ENCODE measurements around the gene CCNY. TPM values are rescaled to one million over a fixed set of nuclear protein-coding genes. Genes with fewer than 3 reads are reported as not detected.

The CCNY gene
- total RNA-seq, 1 donor from 2014 or later = 59.4 TPM

DNA sequence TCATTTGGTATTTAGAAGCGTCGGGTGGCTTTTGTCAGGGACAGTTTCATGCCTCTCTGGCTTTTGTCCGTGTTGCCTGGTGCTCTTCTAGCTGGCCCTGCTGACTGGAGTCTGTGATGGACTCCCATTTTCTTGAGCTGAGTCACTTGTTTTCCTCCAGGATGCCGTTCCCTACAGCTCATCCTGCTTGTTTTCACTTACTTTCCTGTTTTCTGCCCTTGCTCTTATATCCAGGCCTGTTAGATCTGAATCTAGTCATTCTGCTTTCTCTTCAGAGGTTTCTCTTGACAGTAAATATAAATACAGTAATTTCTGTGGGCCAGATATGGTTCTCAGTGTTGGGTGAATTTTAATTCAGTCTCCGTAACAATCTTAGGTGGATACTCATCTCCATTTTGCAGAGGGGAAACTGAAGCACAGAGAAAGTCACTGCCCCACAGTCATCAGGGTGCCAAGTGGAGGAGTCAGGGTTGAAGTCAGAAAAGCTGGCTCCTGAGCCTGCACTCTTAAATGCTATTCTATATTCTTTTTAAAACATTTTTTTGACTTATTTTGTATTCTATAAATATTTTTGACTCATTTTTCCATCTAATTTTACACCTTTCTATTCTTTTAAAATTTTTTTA lies 85.4 kb downstream of the CCNY start:
- TF ChIP-seq, protein P1, sequence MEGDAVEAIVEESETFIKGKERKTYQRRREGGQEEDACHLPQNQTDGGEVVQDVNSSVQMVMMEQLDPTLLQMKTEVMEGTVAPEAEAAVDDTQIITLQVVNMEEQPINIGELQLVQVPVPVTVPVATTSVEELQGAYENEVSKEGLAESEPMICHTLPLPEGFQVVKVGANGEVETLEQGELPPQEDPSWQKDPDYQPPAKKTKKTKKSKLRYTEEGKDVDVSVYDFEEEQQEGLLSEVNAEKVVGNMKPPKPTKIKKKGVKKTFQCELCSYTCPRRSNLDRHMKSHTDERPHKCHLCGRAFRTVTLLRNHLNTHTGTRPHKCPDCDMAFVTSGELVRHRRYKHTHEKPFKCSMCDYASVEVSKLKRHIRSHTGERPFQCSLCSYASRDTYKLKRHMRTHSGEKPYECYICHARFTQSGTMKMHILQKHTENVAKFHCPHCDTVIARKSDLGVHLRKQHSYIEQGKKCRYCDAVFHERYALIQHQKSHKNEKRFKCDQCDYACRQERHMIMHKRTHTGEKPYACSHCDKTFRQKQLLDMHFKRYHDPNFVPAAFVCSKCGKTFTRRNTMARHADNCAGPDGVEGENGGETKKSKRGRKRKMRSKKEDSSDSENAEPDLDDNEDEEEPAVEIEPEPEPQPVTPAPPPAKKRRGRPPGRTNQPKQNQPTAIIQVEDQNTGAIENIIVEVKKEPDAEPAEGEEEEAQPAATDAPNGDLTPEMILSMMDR (IDR thresholded peaks at IDR 0.05; ENCODE audit: unreplicated experiment) = no peak
- peak overlapping the region; percentile 6 for H3K27ac Mint-ChIP-seq
- peaks cover 27% of the 10 kb centered on the region for H3K4me1 Mint-ChIP-seq (ENCODE audit: low read depth)
- no peaks in the 10 kb centered on the region for H3K27me3 Mint-ChIP-seq
- no peak overlapping the region for H3K4me3 Mint-ChIP-seq (ENCODE audit: low read depth)
- H3K36me3 Mint-ChIP-seq (ENCODE audit: insufficient read depth) = no peaks in the 10 kb centered on the region
- H3K9me3 Mint-ChIP-seq (ENCODE audit: low read depth) = no peaks in the 10 kb centered on the region
- DNase-seq (ENCODE audit: low spot score, unreplicated experiment) = no peak

DNA sequence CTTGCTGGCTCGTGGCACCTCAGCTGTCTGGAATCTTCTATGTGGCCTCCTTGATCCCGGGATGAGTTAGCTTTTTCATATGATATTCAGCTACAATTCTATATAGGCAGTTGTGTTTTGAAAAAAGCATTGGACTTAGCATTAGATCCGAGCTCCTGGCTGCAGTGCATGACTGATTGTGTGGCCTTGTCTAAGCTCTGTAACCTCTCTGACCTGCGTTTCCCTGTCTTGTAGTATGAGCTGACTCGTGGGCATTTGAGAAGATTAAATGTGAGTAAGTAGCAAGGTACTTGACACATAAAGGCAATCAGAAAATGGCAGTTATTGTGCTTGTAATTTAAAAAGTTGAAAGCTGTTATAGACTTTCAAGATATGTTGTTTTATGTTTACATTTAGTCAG lies 85.9 kb downstream of the CCNY start:
- Mint-ChIP-seq H3K36me3 (ENCODE audit: insufficient read depth) (no peaks in the 10 kb centered on the region), H3K9me3 (ENCODE audit: low read depth) (no peaks in the 10 kb centered on the region), H3K27me3 (no peaks in the 10 kb centered on the region), H3K4me1 (ENCODE audit: low read depth) (peaks cover 25% of the 10 kb centered on the region), H3K27ac (peak overlapping the region; percentile 67), H3K4me3 (ENCODE audit: low read depth) (no peak overlapping the region)
- TF ChIP-seq, protein P1 (IDR thresholded peaks at IDR 0.05; ENCODE audit: unreplicated experiment) = no peak
- no peak for DNase-seq (ENCODE audit: low spot score, unreplicated experiment)

DNA sequence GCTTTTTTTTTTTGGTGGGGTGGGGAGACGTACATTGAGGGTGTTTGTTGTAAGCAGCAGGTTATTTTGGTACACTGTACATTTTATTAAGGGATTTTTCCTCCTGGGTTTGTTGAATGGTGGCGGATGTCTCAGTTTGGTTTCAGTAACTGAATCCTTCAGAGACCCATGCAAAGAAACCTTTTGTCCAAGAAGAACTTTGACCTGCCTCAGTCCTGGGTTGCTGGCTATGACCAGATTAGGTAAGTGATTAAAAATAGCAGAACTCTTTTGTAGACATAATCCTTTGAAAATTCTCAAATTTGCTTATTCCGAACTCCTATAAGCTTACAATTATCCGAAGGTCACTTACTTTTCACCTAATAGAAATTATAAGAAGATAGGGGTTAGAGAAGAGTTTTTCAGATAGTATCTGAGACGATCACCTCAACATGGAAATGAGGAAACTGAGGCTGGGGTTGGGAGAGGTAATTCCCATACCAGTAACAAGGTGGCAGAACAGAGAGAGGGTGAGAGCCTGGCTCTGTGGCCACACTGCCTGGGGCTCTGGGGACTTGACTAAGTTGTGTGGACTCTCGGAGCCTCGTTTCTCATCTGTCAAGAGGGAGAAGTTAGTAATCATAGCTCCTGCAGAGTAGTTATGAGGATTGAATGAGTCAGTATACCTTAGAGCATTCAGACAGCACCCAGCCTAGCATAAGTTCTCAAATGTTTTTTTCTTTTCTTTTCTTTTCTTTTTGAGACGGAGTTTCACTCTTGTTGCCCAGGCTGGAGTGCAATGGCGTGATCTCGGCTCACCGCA lies 87.4 kb downstream of the CCNY start:
- no peaks in the 10 kb centered on the region for H3K9me3 Mint-ChIP-seq (ENCODE audit: low read depth)
- H3K4me1 Mint-ChIP-seq (ENCODE audit: low read depth) = peaks cover 23% of the 10 kb centered on the region
- H3K4me3 Mint-ChIP-seq (ENCODE audit: low read depth) = no peak overlapping the region
- H3K27me3 Mint-ChIP-seq = no peaks in the 10 kb centered on the region
- no peak overlapping the region for H3K27ac Mint-ChIP-seq
- no peaks in the 10 kb centered on the region for H3K36me3 Mint-ChIP-seq (ENCODE audit: insufficient read depth)
- TF ChIP-seq, protein P1 (IDR thresholded peaks at IDR 0.05; ENCODE audit: unreplicated experiment) = no peak
- no peak for DNase-seq (ENCODE audit: low spot score, unreplicated experiment)

DNA sequence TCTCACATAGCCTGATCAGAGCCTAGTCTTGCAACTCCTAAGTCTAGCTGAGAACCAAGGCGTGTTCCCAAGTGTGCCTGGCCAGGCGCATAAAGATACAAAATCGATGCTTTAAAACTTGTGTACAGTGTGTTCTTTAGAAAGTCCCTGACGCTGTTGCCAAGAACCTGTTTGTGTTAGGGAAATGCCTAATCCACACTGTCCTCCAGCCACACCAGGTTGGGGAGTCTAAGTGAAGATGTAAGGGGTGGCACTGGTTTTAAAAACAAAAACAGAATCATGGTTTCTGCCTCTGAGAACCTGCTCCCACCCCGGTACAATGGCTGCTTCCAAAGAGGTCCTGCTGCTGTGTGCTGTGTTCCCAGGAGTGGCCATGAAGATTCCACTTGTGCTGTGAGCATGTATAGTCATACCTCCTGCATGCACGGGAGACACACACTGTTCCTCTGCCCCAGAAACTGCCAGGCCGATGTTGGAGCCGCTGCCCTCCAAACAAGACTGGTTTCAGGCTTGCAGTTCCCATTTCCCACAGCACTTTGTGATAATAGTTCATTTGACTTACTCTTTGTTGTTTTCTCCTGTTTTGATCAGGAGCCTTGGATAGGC lies 88.5 kb downstream of the CCNY start:
- peak overlapping the region; percentile 66 for H3K27ac Mint-ChIP-seq
- peaks cover 23% of the 10 kb centered on the region for H3K4me1 Mint-ChIP-seq (ENCODE audit: low read depth)
- H3K36me3 Mint-ChIP-seq (ENCODE audit: insufficient read depth) = no peaks in the 10 kb centered on the region
- TF ChIP-seq, protein P1 (IDR thresholded peaks at IDR 0.05; ENCODE audit: unreplicated experiment) = no peak
- H3K27me3 Mint-ChIP-seq = no peaks in the 10 kb centered on the region
- no peak for DNase-seq (ENCODE audit: low spot score, unreplicated experiment)
- no peak overlapping the region for H3K4me3 Mint-ChIP-seq (ENCODE audit: low read depth)
- H3K9me3 Mint-ChIP-seq (ENCODE audit: low read depth) = no peaks in the 10 kb centered on the region

DNA sequence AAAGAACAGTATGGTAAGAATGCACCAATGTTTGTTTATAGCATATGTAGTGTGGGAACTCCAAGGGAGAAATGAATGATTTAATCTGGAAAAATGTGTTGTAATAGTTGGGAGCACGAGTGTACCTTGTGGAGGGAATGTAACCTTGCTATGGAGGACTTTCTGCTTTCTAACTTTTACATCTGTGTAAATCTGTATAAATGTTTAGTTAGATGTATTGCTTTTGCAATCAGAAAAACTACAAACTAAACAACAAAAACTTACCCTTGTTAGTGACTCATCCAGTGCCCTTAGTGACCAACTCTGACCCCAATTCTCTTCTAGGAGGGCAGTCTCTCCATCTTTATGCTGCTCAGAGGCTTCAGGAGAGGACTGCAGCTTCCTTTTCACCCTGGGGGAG lies 89.3 kb downstream of the CCNY start:
- DNase-seq (ENCODE audit: low spot score, unreplicated experiment) = no peak
- Mint-ChIP-seq H3K36me3 (ENCODE audit: insufficient read depth) (no peaks in the 10 kb centered on the region), H3K4me1 (ENCODE audit: low read depth) (peaks cover 21% of the 10 kb centered on the region), H3K27ac (no peak overlapping the region), H3K4me3 (ENCODE audit: low read depth) (no peak overlapping the region), H3K27me3 (no peaks in the 10 kb centered on the region), H3K9me3 (ENCODE audit: low read depth) (no peaks in the 10 kb centered on the region)
- TF ChIP-seq, protein P1 (IDR thresholded peaks at IDR 0.05; ENCODE audit: unreplicated experiment) = no peak
